B cell (primary cell): ENCODE results near the gene ALOXE3.

Experiments
- EZH2 ChIP-seq: IDR thresholded peaks from 2 replicates; pipeline ENCODE4 v1.6.1; 2012; ENCODE audit warnings: borderline replicate concordance, low read depth, mild to moderate bottlenecking, moderate library complexity, low read length; ENCODE audit not compliant: insufficient read depth, poor library complexity, severe bottlenecking
- TF ChIP-seq, protein P1 (sequence below): fragments of 200-600 bp; IDR thresholded peaks from one replicate; pipeline ENCODE4 v1.8.0; 2022; ENCODE audit warnings: antibody characterized with exemption, mild to moderate bottlenecking

GRCh38 chr17:8057691-8058114, 60.6 kb downstream of the ALOXE3 start:
- no peak for TF ChIP-seq EZH2
- TF ChIP-seq, protein P1, sequence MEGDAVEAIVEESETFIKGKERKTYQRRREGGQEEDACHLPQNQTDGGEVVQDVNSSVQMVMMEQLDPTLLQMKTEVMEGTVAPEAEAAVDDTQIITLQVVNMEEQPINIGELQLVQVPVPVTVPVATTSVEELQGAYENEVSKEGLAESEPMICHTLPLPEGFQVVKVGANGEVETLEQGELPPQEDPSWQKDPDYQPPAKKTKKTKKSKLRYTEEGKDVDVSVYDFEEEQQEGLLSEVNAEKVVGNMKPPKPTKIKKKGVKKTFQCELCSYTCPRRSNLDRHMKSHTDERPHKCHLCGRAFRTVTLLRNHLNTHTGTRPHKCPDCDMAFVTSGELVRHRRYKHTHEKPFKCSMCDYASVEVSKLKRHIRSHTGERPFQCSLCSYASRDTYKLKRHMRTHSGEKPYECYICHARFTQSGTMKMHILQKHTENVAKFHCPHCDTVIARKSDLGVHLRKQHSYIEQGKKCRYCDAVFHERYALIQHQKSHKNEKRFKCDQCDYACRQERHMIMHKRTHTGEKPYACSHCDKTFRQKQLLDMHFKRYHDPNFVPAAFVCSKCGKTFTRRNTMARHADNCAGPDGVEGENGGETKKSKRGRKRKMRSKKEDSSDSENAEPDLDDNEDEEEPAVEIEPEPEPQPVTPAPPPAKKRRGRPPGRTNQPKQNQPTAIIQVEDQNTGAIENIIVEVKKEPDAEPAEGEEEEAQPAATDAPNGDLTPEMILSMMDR, result peak; percentile 86
